T-cell (primary cell): ENCODE data around the gene ELMO1. TPM values are rescaled to one million over a fixed set of nuclear protein-coding genes. Genes with fewer than 3 reads are reported as not detected.

ENCODE experiments used
- ATAC-seq, 4 experiments: fragments of 200-7000 bp in 3 of 4; fragments of 150-1000 bp in 1 of 4; cut with Tn5 transposase; replicated peaks in 1 of 4; 1 replicate in 3 of 4; 2 replicates in 1 of 4; pipeline ENCODE4 v1.10.0; 2021; ENCODE audit warnings: moderate library complexity in 3 of 4, mild to moderate bottlenecking in 2 of 4, moderate number of reproducible peaks in 1 of 4
- CTCF ChIA-PET, 2 donors: fragments of 300-600 bp; sonication (Branson Sonifier 250); formaldehyde crosslinking; loops; one replicate each; lab custom pipeline; 2022; ENCODE audit warnings: antibody characterized with exemption in 2 of 2; lab: Charles Lee
- POLR2A ChIA-PET, 2 donors: fragments of 300-600 bp; sonication (Branson Sonifier 250); formaldehyde crosslinking; loops; one replicate each; lab custom pipeline; 2022; ENCODE audit warnings: antibody characterized with exemption in 2 of 2; lab: Charles Lee
- DNase-seq, 35 experiments: peaks; one replicate each; pipeline versions ENCODE4 v3.0.0 to v3.0.0-alpha.2; 2013 to 2023
- H3K27ac ChIP-seq: one replicate; pipeline ENCODE4 v1.5.1; 2013; ENCODE audit warnings: low read length
- H3K27me3 ChIP-seq, 2 experiments: replicated peaks in 1 of 2; 1 replicate in 1 of 2; 2 replicates in 1 of 2; pipeline versions ENCODE4 v1.6.1 to v1.7.0; 2013; ENCODE audit warnings: low read length in 1 of 2, mixed read lengths in 1 of 2; ENCODE audit not compliant: control insufficient read depth in 2 of 2, insufficient read depth in 2 of 2; ENCODE audit errors: extremely low read depth in 1 of 2
- H3K36me3 ChIP-seq, 2 donors: 1 replicate in 1 of 2; 2 replicates in 1 of 2; pipeline versions ENCODE4 v1.6.1 to v1.7.0; 2013; ENCODE audit warnings: low read length in 1 of 2; ENCODE audit not compliant: control insufficient read depth in 2 of 2, insufficient read depth in 1 of 2; ENCODE audit errors: extremely low read depth in 1 of 2
- H3K4me1 ChIP-seq, 2 experiments: 1 replicate in 1 of 2; 2 replicates in 1 of 2; pipeline versions ENCODE4 v1.6.1 to v1.7.0; 2013; ENCODE audit warnings: low read length in 2 of 2, mixed read lengths in 1 of 2; ENCODE audit not compliant: insufficient read depth in 2 of 2, control insufficient read depth in 1 of 2; ENCODE audit errors: extremely low read depth in 1 of 2
- H3K4me3 ChIP-seq, 2 donors: 1 replicate in 1 of 2; 2 replicates in 1 of 2; pipeline versions ENCODE4 v1.5.1 to v1.7.0; 2013; ENCODE audit warnings: mild to moderate bottlenecking in 2 of 2, low read length in 1 of 2, moderate library complexity in 1 of 2; ENCODE audit not compliant: control insufficient read depth in 1 of 2; ENCODE audit errors: extremely low read depth in 1 of 2
- H3K9me3 ChIP-seq: 2 replicates; pipeline ENCODE4 v1.7.0; 2013
- H3K27ac Mint-ChIP-seq, 2 donors: one replicate each; pipeline ENCODE4 v1.8.0; 2020 to 2021; ENCODE audit warnings: mild to moderate bottlenecking in 2 of 2, mixed read lengths in 2 of 2
- H3K27me3 Mint-ChIP-seq, 2 donors: one replicate each; pipeline ENCODE4 v1.8.0; 2021 to 2022; ENCODE audit warnings: mixed read lengths in 2 of 2
- H3K36me3 Mint-ChIP-seq: one replicate; pipeline ENCODE4 v1.8.0; 2021; ENCODE audit warnings: mixed read lengths
- H3K4me1 Mint-ChIP-seq, 3 donors: one replicate each; pipeline ENCODE4 v1.8.0; 2020 to 2022; ENCODE audit warnings: mixed read lengths in 3 of 3, mild to moderate bottlenecking in 1 of 3
- H3K4me3 Mint-ChIP-seq, 3 donors: one replicate each; pipeline ENCODE4 v1.8.0; 2020 to 2022; ENCODE audit warnings: mild to moderate bottlenecking in 3 of 3, mixed read lengths in 3 of 3, moderate library complexity in 3 of 3
- H3K9me3 Mint-ChIP-seq, 3 donors: one replicate each; pipeline ENCODE4 v1.8.0; 2020 to 2022; ENCODE audit warnings: mixed read lengths in 3 of 3
- WGBS: methylation state at CpG from one replicate; pipeline ENCODE4 v1.1.5; 2013; ENCODE audit warnings: missing lambda C conversion rate; ENCODE audit not compliant: insufficient coverage; 5-methylcytosine and 5-hydroxymethylcytosine counted together
- total RNA-seq, 35 experiments: library from RNA in 6 of 35; stranded (reverse) in 6 of 35; fragments of 120-200 nt in 1 of 35; gene quantifications; one replicate each; pipeline versions ENCODE4 v1.2.1 to v1.2.4 and lab custom pipeline; 2013 to 2026

ELMO1 gene
- total RNA-seq, 5 donors from 2014 or later (not counting 1 experiment from before 2014, with no cell fraction given) = 101 to 149 (median 113) TPM

DNA sequence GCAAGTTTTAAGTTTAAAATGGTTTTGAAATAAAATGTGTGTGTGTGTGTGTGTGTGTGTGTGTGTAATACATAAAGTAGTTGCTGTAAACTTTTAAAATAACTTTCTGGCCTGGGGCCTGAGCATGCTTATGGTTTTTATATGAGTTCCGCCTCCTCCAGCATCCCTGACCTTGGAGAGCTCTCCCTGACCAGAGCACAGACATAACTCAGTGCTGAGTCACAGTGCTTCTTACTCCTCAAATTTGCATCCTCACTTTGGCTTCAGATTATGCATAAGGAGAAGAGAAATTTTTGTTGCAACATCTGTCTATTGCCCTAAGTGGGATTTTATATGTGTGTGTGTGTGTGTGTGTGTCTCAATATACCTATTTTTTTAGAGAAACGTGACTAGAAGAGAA is 200.8 kb downstream of the ELMO1 start:
- DNase-seq (no peak), ATAC-seq (no peak)
- Histone ChIP-seq H3K4me3 (no peak overlapping the region), H3K36me3 (peaks cover 0 to 12% of the 10 kb centered on the region in 2 donors), H3K9me3 (no peaks in the 10 kb centered on the region), H3K27me3 (no peaks in the 10 kb centered on the region), H3K27ac (no peak overlapping the region), H3K4me1 (no peaks in the 10 kb centered on the region)
- POLR2A ChIA-PET = interaction anchor here in 1 of 2 donors (0.6 kb wide), 1 partner anchor 65 kb away, joined by 3 read pairs; no protein-coding TSS in a partner anchor
- CTCF ChIA-PET = interaction anchor here (0.7 to 1.5 kb wide), 2 partner anchors 13 to 175 kb away, joined by 4 to 5 read pairs; no protein-coding TSS in a partner anchor
- Mint-ChIP-seq H3K27me3 (no peaks in the 10 kb centered on the region), H3K4me1 (peaks cover 39 to 57% (median 51%) of the 10 kb centered on the region in 3 donors), H3K27ac (no peak overlapping the region), H3K4me3 (no peak overlapping the region), H3K9me3 (no peaks in the 10 kb centered on the region), H3K36me3 (peaks cover 29% of the 10 kb centered on the region)
- no CpG with 5 or more reads among the region's 2 CpGs for WGBS

DNA sequence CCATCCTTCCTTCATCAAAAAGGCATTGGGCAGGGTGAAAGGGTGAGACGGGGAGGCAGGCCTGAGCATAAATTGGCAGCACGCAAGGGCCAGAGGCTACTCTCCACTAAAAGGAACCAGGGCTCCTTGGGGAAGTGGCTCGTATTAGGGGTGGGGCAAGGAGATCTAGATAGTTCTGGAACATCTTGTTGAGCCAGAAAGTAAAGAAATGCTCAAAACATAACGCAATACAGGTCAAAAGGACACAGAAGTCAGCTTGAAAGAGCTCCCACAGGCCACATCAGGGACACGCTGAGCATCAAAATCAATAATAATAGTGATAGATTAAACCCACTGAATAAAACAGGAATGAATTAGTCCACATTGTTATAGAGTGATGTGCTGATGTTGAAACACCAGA is 203.1 kb downstream of the ELMO1 start:
- Histone ChIP-seq H3K27ac (no peak overlapping the region), H3K9me3 (no peaks in the 10 kb centered on the region), H3K4me3 (no peak overlapping the region), H3K4me1 (no peaks in the 10 kb centered on the region), H3K36me3 (peaks cover 0 to 12% of the 10 kb centered on the region in 2 donors), H3K27me3 (no peaks in the 10 kb centered on the region)
- WGBS = 78% methylated on average over 3 of the region's 5 CpGs
- H3K4me1 Mint-ChIP-seq = peaks cover 21 to 40% (median 33%) of the 10 kb centered on the region in 3 donors
- no peaks in the 10 kb centered on the region for H3K9me3 Mint-ChIP-seq
- H3K4me3 Mint-ChIP-seq = no peak overlapping the region
- DNase-seq (no peak), ATAC-seq (no peak)
- H3K27ac Mint-ChIP-seq = no peak overlapping the region
- POLR2A ChIA-PET = no interaction called here
- CTCF ChIA-PET = no interaction called here
- H3K27me3 Mint-ChIP-seq = no peaks in the 10 kb centered on the region
- peaks cover 34% of the 10 kb centered on the region for H3K36me3 Mint-ChIP-seq

DNA sequence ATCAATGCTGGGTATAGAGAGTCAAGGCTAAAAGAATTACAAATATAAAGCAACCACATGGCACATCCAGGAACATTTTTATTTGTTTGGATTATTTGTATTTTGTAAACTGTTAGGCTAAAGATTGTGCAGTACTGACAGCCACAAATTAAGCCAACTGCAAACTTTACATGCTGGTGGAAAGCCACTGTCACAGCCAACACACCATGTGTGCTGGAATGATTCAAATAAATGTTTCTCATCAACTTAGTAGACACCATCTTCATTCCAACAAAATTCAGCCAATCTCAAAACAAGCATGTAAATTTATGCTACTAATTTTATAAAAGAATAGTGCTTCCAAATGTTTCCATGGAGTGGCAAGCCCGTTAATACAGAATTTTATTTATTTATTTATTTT is 211.8 kb downstream of the ELMO1 start:
- H3K9me3 ChIP-seq = no peaks in the 10 kb centered on the region
- peaks cover 0 to 8% of the 10 kb centered on the region in 2 donors for H3K36me3 ChIP-seq
- no peak overlapping the region for H3K4me3 Mint-ChIP-seq
- no peaks in the 10 kb centered on the region for H3K9me3 Mint-ChIP-seq
- ATAC-seq (no peak), DNase-seq (no peak)
- H3K4me1 ChIP-seq = no peaks in the 10 kb centered on the region
- peaks cover 0 to 6% (median 0%) of the 10 kb centered on the region in 3 donors for H3K4me1 Mint-ChIP-seq
- POLR2A ChIA-PET = no interaction called here
- CTCF ChIA-PET = interaction anchor here (1.2 to 3.1 kb wide), 4 partner anchors 115 to 273 kb away, joined by 3 to 18 read pairs (median 4); no protein-coding TSS in a partner anchor
- H3K27ac ChIP-seq = no peak overlapping the region
- no peak overlapping the region for H3K4me3 ChIP-seq
- no peaks in the 10 kb centered on the region for H3K27me3 ChIP-seq
- H3K27ac Mint-ChIP-seq = no peak overlapping the region
- no CpG with 5 or more reads among the region's 1 CpG for WGBS
- H3K27me3 Mint-ChIP-seq = no peaks in the 10 kb centered on the region
- peaks cover 10% of the 10 kb centered on the region for H3K36me3 Mint-ChIP-seq

DNA sequence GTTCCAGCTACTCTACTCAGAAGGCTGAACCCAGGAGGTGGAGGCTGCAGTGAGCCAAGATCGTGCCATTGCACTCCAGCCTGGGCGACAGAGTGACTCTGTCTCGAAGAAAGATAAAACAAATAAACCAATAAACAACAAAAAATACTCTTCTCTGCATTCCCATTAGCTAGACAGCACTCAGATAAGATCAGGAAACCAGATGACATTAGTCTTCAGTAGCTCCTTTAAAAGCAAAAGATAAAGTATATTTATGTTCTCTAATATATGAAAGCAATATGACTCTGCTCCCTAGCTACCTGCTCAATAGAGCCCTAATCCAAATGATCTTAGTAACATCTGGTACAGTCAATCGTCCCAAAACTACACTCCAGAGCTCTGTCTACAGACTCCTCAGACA is 212.9 kb downstream of the ELMO1 start:
- no peaks in the 10 kb centered on the region for H3K9me3 Mint-ChIP-seq
- H3K27ac Mint-ChIP-seq = peak overlapping the region in 1 of 2 donors; percentile 29
- H3K27me3 ChIP-seq = no peaks in the 10 kb centered on the region
- H3K36me3 Mint-ChIP-seq = peaks cover 17% of the 10 kb centered on the region
- DNase-seq (no peak), ATAC-seq (no peak)
- H3K27me3 Mint-ChIP-seq = no peaks in the 10 kb centered on the region
- H3K27ac ChIP-seq = no peak overlapping the region
- no peak overlapping the region for H3K4me3 ChIP-seq
- H3K9me3 ChIP-seq = no peaks in the 10 kb centered on the region
- WGBS = 100% methylated on average over 3 of the region's 4 CpGs
- CTCF ChIA-PET = interaction anchor here (0.6 to 3.9 kb wide), 14 partner anchors 50 to 968 kb away, joined by 3 to 30 read pairs (median 4); no protein-coding TSS in a partner anchor
- peaks cover 0 to 12% of the 10 kb centered on the region in 2 donors for H3K36me3 ChIP-seq
- POLR2A ChIA-PET = interaction anchor here in 1 of 2 donors (0.6 kb wide), 1 partner anchor 281 kb away, joined by 4 read pairs; no protein-coding TSS in a partner anchor
- peaks cover 0 to 3% of the 10 kb centered on the region in 2 experiments for H3K4me1 ChIP-seq
- H3K4me3 Mint-ChIP-seq = no peak overlapping the region
- H3K4me1 Mint-ChIP-seq = peaks cover 0 to 12% (median 8%) of the 10 kb centered on the region in 3 donors

DNA sequence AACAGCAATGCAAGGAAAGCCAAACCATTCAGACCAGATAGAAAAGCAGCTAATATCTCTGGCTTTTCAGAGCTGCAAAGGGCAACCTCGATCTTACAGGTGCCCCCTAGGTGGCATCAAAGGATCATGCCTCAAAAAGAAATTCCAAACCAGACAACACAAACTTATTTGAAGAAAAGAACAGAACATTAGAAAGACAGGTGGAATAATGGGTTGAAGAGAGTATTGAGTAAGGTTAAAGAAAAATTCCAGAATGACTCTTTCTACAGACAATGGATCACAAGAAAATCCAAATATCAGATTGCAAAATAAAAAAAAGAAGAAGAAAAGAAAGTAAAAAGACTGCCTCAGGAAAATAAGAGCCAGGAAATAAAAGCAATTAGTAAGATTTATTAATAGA is 213.7 kb downstream of the ELMO1 start:
- peaks cover 18% of the 10 kb centered on the region for H3K36me3 Mint-ChIP-seq
- DNase-seq (peak in 16 of 35 experiments; percentile 3 to 55 (median 14)), ATAC-seq (peak in 1 of 4 experiments; percentile 51)
- H3K9me3 ChIP-seq = no peaks in the 10 kb centered on the region
- CTCF ChIA-PET = interaction anchor here (0.6 to 3.9 kb wide), 19 partner anchors 9 to 283 kb away, joined by 3 to 30 read pairs (median 5); partner anchors contain the start of gene ELMO1 (in 1 of the 2)
- H3K4me3 Mint-ChIP-seq = no peak overlapping the region
- H3K4me1 Mint-ChIP-seq = peaks cover 6 to 21% (median 17%) of the 10 kb centered on the region in 3 donors
- no peak overlapping the region for H3K27ac Mint-ChIP-seq
- no CpG with 5 or more reads among the region's 1 CpG for WGBS
- POLR2A ChIA-PET = interaction anchor here in 1 of 2 donors (1.0 kb wide), 1 partner anchor 118 kb away, joined by 4 read pairs; no protein-coding TSS in a partner anchor
- H3K4me3 ChIP-seq = no peak overlapping the region
- H3K36me3 ChIP-seq = peaks cover 0 to 12% of the 10 kb centered on the region in 2 donors
- H3K4me1 ChIP-seq = peaks cover 0 to 3% of the 10 kb centered on the region in 2 experiments
- no peaks in the 10 kb centered on the region for H3K27me3 Mint-ChIP-seq
- no peaks in the 10 kb centered on the region for H3K9me3 Mint-ChIP-seq
- H3K27ac ChIP-seq = no peak overlapping the region
- no peaks in the 10 kb centered on the region for H3K27me3 ChIP-seq

DNA sequence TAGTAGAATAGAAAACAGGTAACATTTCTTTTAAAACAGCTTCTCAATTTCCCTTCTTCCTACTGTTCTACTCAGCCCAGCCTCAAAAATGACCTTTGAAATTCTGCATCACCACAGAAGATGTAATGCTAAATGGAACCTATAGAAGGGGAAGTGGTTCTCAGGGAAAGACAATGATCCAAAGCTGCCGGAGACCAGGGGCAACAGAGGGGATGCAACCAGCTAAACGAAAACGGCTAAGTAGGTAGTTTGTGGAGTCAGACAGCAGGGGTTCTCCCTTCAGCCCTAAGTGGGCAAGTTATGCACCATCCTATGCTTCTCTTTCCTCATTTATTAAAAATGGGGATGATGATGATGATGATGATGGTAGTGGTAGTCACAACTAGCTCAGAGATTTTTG is 214.3 kb downstream of the ELMO1 start:
- Mint-ChIP-seq H3K36me3 (peaks cover 13% of the 10 kb centered on the region), H3K9me3 (no peaks in the 10 kb centered on the region), H3K4me1 (peaks cover 7 to 24% (median 20%) of the 10 kb centered on the region in 3 donors), H3K4me3 (no peak overlapping the region), H3K27ac (no peak overlapping the region), H3K27me3 (no peaks in the 10 kb centered on the region)
- POLR2A ChIA-PET = interaction anchor here in 1 of 2 donors (1.0 kb wide), 1 partner anchor 119 kb away, joined by 4 read pairs; no protein-coding TSS in a partner anchor
- Histone ChIP-seq H3K4me1 (peaks cover 0 to 3% of the 10 kb centered on the region in 2 experiments), H3K36me3 (peaks cover 0 to 12% of the 10 kb centered on the region in 2 donors), H3K9me3 (no peaks in the 10 kb centered on the region), H3K4me3 (no peak overlapping the region), H3K27me3 (no peaks in the 10 kb centered on the region), H3K27ac (no peak overlapping the region)
- no peak for DNase-seq
- WGBS = no CpG with 5 or more reads among the region's 3 CpGs
- CTCF ChIA-PET = interaction anchor here (0.7 to 3.9 kb wide), 19 partner anchors 9 to 1323 kb away, joined by 3 to 30 read pairs (median 4); partner anchors contain the start of gene ELMO1 (in 1 of the 2)
- no peak for ATAC-seq
